GM19035 (cell line): ENCODE data around the gene PITPNB.
A peak's percentile ranks its signal among the peaks of the same experiment; 100 is the strongest.

Experiments used
- ATAC-seq: cut with Tn5 transposase; IDR thresholded peaks from one replicate; pipeline ENCODE4 v1.9.1; 2021; ENCODE audit not compliant: unreplicated experiment

PITPNB gene

GRCh38 chr22:27919222-27919941, at the start of gene PITPNB:
Gene PITPNB, minus strand, starts transcription at chr22:27919256. Its CDS starts 65 bp downstream, at chr22:27919191.
- peak; percentile 87 for ATAC-seq

- no peak for ATAC-seq
Measured at GRCh38 chr22:27966168-27967064, 47.4 kb upstream of the PITPNB start.

GRCh38 chr22:27962268-27963044, 43.4 kb upstream of the PITPNB start:
- ATAC-seq, result no peak

GRCh38 chr22:27961680-27962079, 42.6 kb upstream of the PITPNB start:
- ATAC-seq, result no peak

GRCh38 chr22:27961182-27961581, 42.1 kb upstream of the PITPNB start:
- ATAC-seq, result no peak

GRCh38 chr22:27959335-27960090, 40.5 kb upstream of the PITPNB start:
- ATAC-seq, result no peak

GRCh38 chr22:27952779-27953178, 33.7 kb upstream of the PITPNB start:
- ATAC-seq, result no peak

GRCh38 chr22:27952091-27952490, 33.0 kb upstream of the PITPNB start:
- ATAC-seq, result no peak

GRCh38 chr22:27949421-27949820, 30.4 kb upstream of the PITPNB start:
- ATAC-seq, result no peak

GRCh38 chr22:27948569-27948968, 29.5 kb upstream of the PITPNB start:
- ATAC-seq, result no peak

- ATAC-seq, result no peak
Measured at GRCh38 chr22:27947448-27947847, 28.4 kb upstream of the PITPNB start.

- ATAC-seq, result no peak
Measured at GRCh38 chr22:27941143-27941542, 22.1 kb upstream of the PITPNB start.

GRCh38 chr22:27937453-27937852, 18.4 kb upstream of the PITPNB start:
- no peak for ATAC-seq

GRCh38 chr22:27935897-27936296, 16.8 kb upstream of the PITPNB start:
- ATAC-seq, result no peak

GRCh38 chr22:27934069-27934468, 15.0 kb upstream of the PITPNB start:
- ATAC-seq, result no peak

GRCh38 chr22:27933186-27933983, 14.3 kb upstream of the PITPNB start:
- no peak for ATAC-seq

- ATAC-seq, result no peak
Measured at GRCh38 chr22:27930331-27931060, 11.4 kb upstream of the PITPNB start.

GRCh38 chr22:27927608-27928007, 8.6 kb upstream of the PITPNB start:
- ATAC-seq, result no peak

GRCh38 chr22:27925331-27925730, 6.3 kb upstream of the PITPNB start:
- ATAC-seq, result no peak
